Measurements from ENCODE around the gene METTL8. TPM values are rescaled to one million over a fixed set of nuclear protein-coding genes. Genes with fewer than 3 reads are reported as not detected.

Gene METTL8
- total RNA-seq, 2 donors from 2014 or later: 8.1 to 18.0 TPM

- no peaks in the 10 kb centered on the region for H3K9me3 ChIP-seq
Observed at GRCh38 chr2:171404261-171404660, 29.5 kb downstream of the METTL8 start.

GRCh38 chr2:171402906-171403580 lies 30.7 kb downstream of the METTL8 start:
- no peaks in the 10 kb centered on the region for H3K4me1 ChIP-seq (replicated peaks)
- DNase-seq (ENCODE audit: low spot score): no peak
- intact Hi-C loops (cut with DNase I): no loop called here
- TF ChIP-seq POLR2A (IDR thresholded peaks at IDR 0.05): no peak
- no peak for TF ChIP-seq POLR2AphosphoS5 (IDR thresholded peaks at IDR 0.05)
- no peak for TF ChIP-seq CTCF (IDR thresholded peaks at IDR 0.05)
- H3K27ac ChIP-seq: no peak overlapping the region
- H3K36me3 ChIP-seq: no peaks in the 10 kb centered on the region
- 71% methylated on average over 4 of the region's 4 CpGs for WGBS
- H3K4me3 ChIP-seq: no peak overlapping the region
- no peaks in the 10 kb centered on the region for H3K9me3 ChIP-seq
- no peaks in the 10 kb centered on the region for H3K27me3 ChIP-seq (replicated peaks; ENCODE audit: insufficient read depth)

More at GRCh38 chr2:171404261-171404660, 29.5 kb downstream of the METTL8 start:
- TF ChIP-seq POLR2AphosphoS5 (IDR thresholded peaks at IDR 0.05) (no peak), CTCF (IDR thresholded peaks at IDR 0.05) (no peak), POLR2A (IDR thresholded peaks at IDR 0.05) (no peak)
- H3K27me3 ChIP-seq (replicated peaks; ENCODE audit: insufficient read depth): no peaks in the 10 kb centered on the region
- no peaks in the 10 kb centered on the region for H3K36me3 ChIP-seq
- H3K4me3 ChIP-seq: no peak overlapping the region
- DNase-seq (ENCODE audit: low spot score): no peak
- H3K27ac ChIP-seq: no peak overlapping the region
- WGBS: 81% methylated on average over 5 of the region's 5 CpGs
- intact Hi-C loops (cut with DNase I): no loop called here
- no peaks in the 10 kb centered on the region for H3K4me1 ChIP-seq (replicated peaks)

DNA sequence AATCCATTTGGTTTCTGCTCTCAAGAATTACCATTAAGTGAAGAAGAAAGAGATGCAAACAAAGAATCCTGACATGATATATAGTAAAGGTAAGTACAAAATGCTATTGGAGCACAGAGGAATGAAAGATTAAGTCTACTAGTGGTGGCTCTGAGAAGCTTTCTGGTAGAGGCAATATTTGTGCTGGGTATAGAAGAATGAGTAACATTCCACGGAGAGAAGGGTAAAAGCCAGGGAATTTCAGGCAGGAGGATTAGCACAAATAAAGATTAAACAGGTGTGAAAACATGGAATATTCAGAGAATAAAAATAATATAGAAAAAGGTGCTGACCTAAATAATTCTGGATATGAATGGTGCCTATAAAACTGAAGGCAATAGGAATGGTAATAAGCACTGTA lies 31.8 kb downstream of the METTL8 start:
- Histone ChIP-seq H3K9me3 (no peaks in the 10 kb centered on the region), H3K36me3 (no peaks in the 10 kb centered on the region), H3K4me3 (no peak overlapping the region), H3K4me1 (replicated peaks) (no peaks in the 10 kb centered on the region), H3K27ac (no peak overlapping the region), H3K27me3 (replicated peaks; ENCODE audit: insufficient read depth) (no peaks in the 10 kb centered on the region)
- no peak for TF ChIP-seq CTCF (IDR thresholded peaks at IDR 0.05)
- TF ChIP-seq POLR2AphosphoS5 (IDR thresholded peaks at IDR 0.05): no peak
- no peak for TF ChIP-seq POLR2A (IDR thresholded peaks at IDR 0.05)
- intact Hi-C loops (cut with DNase I): no loop called here
- no peak for DNase-seq (ENCODE audit: low spot score)
- WGBS: 93% methylated on average over 1 of the region's 1 CpG

DNA sequence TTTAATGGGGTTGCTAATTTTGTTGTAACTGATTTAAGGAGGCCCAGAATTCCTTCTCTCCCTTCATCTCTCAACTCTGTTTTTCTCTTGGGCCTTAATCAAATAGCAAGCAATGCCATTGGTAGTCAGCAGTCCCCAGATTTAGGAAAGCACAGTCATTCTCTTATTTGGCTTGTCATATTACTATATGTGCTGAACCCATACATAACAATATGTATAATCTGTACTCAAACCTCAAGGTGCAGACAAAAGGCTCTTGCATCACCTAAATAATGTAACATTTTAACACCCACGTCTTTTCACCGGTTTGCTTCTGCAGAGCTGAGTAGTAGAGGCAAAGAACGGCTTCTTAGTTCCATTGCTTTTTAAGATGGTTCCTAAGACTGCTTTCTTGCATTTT lies 33.4 kb downstream of the METTL8 start:
- TF ChIP-seq POLR2AphosphoS5 (IDR thresholded peaks at IDR 0.05) (no peak), POLR2A (IDR thresholded peaks at IDR 0.05) (no peak), CTCF (IDR thresholded peaks at IDR 0.05) (no peak)
- Histone ChIP-seq H3K4me3 (no peak overlapping the region), H3K9me3 (no peaks in the 10 kb centered on the region), H3K36me3 (no peaks in the 10 kb centered on the region), H3K27ac (no peak overlapping the region), H3K4me1 (replicated peaks) (no peaks in the 10 kb centered on the region), H3K27me3 (replicated peaks; ENCODE audit: insufficient read depth) (no peaks in the 10 kb centered on the region)
- intact Hi-C loops (cut with DNase I): no loop called here
- no peak for DNase-seq (ENCODE audit: low spot score)
- WGBS: 90% methylated on average over 3 of the region's 3 CpGs

GRCh38 chr2:171399292-171399691 lies 34.5 kb downstream of the METTL8 start:
- Histone ChIP-seq H3K36me3 (no peaks in the 10 kb centered on the region), H3K9me3 (no peaks in the 10 kb centered on the region), H3K27me3 (replicated peaks; ENCODE audit: insufficient read depth) (no peaks in the 10 kb centered on the region), H3K27ac (no peak overlapping the region), H3K4me1 (replicated peaks) (no peaks in the 10 kb centered on the region), H3K4me3 (no peak overlapping the region)
- intact Hi-C loops (cut with DNase I): no loop called here
- TF ChIP-seq CTCF (IDR thresholded peaks at IDR 0.05) (no peak), POLR2AphosphoS5 (IDR thresholded peaks at IDR 0.05) (no peak), POLR2A (IDR thresholded peaks at IDR 0.05) (no peak)
- no peak for DNase-seq (ENCODE audit: low spot score)

Data from prostate gland (tissue), 2 donors.